ENCODE data around the gene KCTD5.
"Not testable (repeated sequence)": the region's sequence is repeated elsewhere in the genome, so short reads cannot be mapped to it uniquely, and the experiment has no call there.

- not testable (repeated sequence) for TF ChIP-seq SP1 (IDR thresholded peaks at IDR 0.05); SUZ12 (IDR thresholded peaks at IDR 0.05); FOXA1 (IDR thresholded peaks at IDR 0.05); L3MBTL2 (conservative IDR thresholded peaks at IDR 0.05); PKNOX1 (IDR thresholded peaks at IDR 0.05); BHLHE40 (IDR thresholded peaks at IDR 0.05; ENCODE audit: borderline replicate concordance); FOXM1 (IDR thresholded peaks at IDR 0.05; ENCODE audit: borderline replicate concordance); ELF4 (IDR thresholded peaks at IDR 0.05); ARNT (IDR thresholded peaks at IDR 0.05)
Observed at GRCh38 chr16:2689422-2689821, 7.1 kb downstream of the KCTD5 start.
